Daoy (cell line): ENCODE measurements around the gene CPA5. TPM values are rescaled to one million over a fixed set of nuclear protein-coding genes. Genes with fewer than 3 reads are reported as not detected.
"Not testable (repeated sequence)": the region's sequence is repeated elsewhere in the genome, so short reads cannot be mapped to it uniquely, and the experiment has no call there.

Experiments
- DNase-seq: peaks from one replicate; pipeline ENCODE4 v3.0.0-alpha.2; 2015; ENCODE audit warnings: low read depth
- total RNA-seq: library from RNA; depleted of rRNA; stranded (reverse); fragments of >200 nt; shearing (Covaris generic); gene quantifications from 2 replicates; pipeline ENCODE4 v1.2.3, GENCODE V29; 2014

CPA5 gene
- total RNA-seq, 1 experiment from 2014 or later: 0.06 TPM

- no peak for DNase-seq
These were observed 13.9 kb downstream of the CPA5 start for GRCh38 chr7:130358471-130358870.

- DNase-seq: no peak
These were observed 14.8 kb downstream of the CPA5 start for GRCh38 chr7:130359276-130359857.

GRCh38 chr7:130360518-130360917, 15.9 kb downstream of the CPA5 start:
- DNase-seq: no peak

GRCh38 chr7:130361681-130362080, 17.1 kb downstream of the CPA5 start:
- no peak for DNase-seq

GRCh38 chr7:130362251-130362816, 17.7 kb downstream of the CPA5 start:
- DNase-seq: no peak

GRCh38 chr7:130363026-130363847, 18.6 kb downstream of the CPA5 start:
- DNase-seq: peak; percentile 100

GRCh38 chr7:130364451-130364850, 19.8 kb downstream of the CPA5 start:
- no peak for DNase-seq

- peak; percentile 53 for DNase-seq
These were observed 20.5 kb downstream of the CPA5 start for GRCh38 chr7:130365088-130365487.

- peak; percentile 96 for DNase-seq
These were observed 21.2 kb downstream of the CPA5 start for GRCh38 chr7:130365511-130366441.

- peak; percentile 59 for DNase-seq
These were observed 21.9 kb downstream of the CPA5 start for GRCh38 chr7:130366564-130366963.

GRCh38 chr7:130367088-130367755, 22.6 kb downstream of the CPA5 start:
- DNase-seq: no peak

- no peak for DNase-seq
These were observed 23.5 kb downstream of the CPA5 start for GRCh38 chr7:130367836-130368746.

GRCh38 chr7:130369110-130369711, 24.6 kb downstream of the CPA5 start:
- peak; percentile 90 for DNase-seq

GRCh38 chr7:130369831-130370550, 25.4 kb downstream of the CPA5 start:
- peak; percentile 58 for DNase-seq

GRCh38 chr7:130371046-130371445, 26.4 kb downstream of the CPA5 start:
- peak; percentile 81 for DNase-seq

- DNase-seq: no peak
These were observed 28.0 kb downstream of the CPA5 start for GRCh38 chr7:130372402-130373165.

- DNase-seq: no peak
These were observed 29.9 kb downstream of the CPA5 start for GRCh38 chr7:130374507-130374906.

GRCh38 chr7:130376461-130376860, 31.8 kb downstream of the CPA5 start:
- not testable (repeated sequence) for DNase-seq
